Ishikawa (cell line): ENCODE measurements around the gene DPEP1.

Experiments used
- CEBPB ChIP-seq: IDR thresholded peaks from 2 replicates; pipeline ENCODE4 v1.6.1; 2012
- CREB1 ChIP-seq: IDR thresholded peaks from 2 replicates; pipeline ENCODE4 v1.6.1; 2012; ENCODE audit warnings: low read depth
- EGR1 ChIP-seq: IDR thresholded peaks from 2 replicates; pipeline ENCODE4 v1.6.1; 2012
- EP300 ChIP-seq: IDR thresholded peaks from 2 replicates; pipeline ENCODE4 v1.6.1; 2012; ENCODE audit warnings: borderline replicate concordance
- FOXM1 ChIP-seq: IDR thresholded peaks from 2 replicates; pipeline ENCODE4 v1.6.1; 2012; ENCODE audit warnings: low read depth, borderline replicate concordance
- MAX ChIP-seq: IDR thresholded peaks from 2 replicates; pipeline ENCODE4 v1.6.1; 2012
- NFIC ChIP-seq: IDR thresholded peaks from 2 replicates; pipeline ENCODE4 v1.6.1; 2012
- RAD21 ChIP-seq: IDR thresholded peaks from 2 replicates; pipeline ENCODE4 v1.6.1; 2012; ENCODE audit warnings: low read depth
- REST ChIP-seq: IDR thresholded peaks from 2 replicates; pipeline ENCODE4 v1.6.1; 2012; ENCODE audit warnings: low read depth, mild to moderate bottlenecking
- TAF1 ChIP-seq: IDR thresholded peaks from 2 replicates; pipeline ENCODE4 v1.6.1; 2012; ENCODE audit warnings: low read depth, mild to moderate bottlenecking
- TCF12 ChIP-seq: IDR thresholded peaks from 2 replicates; pipeline ENCODE4 v1.6.1; 2012; ENCODE audit warnings: low read depth
- TEAD4 ChIP-seq: IDR thresholded peaks from 2 replicates; pipeline ENCODE4 v1.6.1; 2012
- USF1 ChIP-seq: IDR thresholded peaks from 2 replicates; pipeline ENCODE4 v1.6.1; 2012
- YY1 ChIP-seq: IDR thresholded peaks from 2 replicates; pipeline ENCODE4 v1.6.1; 2012; ENCODE audit warnings: low read depth
- ZBTB7A ChIP-seq: IDR thresholded peaks from 2 replicates; pipeline ENCODE4 v1.6.1; 2012; ENCODE audit warnings: low read depth

Gene DPEP1

GRCh38 chr16:89617036-89617435 lies 3.6 kb downstream of the DPEP1 start:
- no peak for TF ChIP-seq FOXM1
- no peak for TF ChIP-seq YY1
- no peak for TF ChIP-seq NFIC
- TF ChIP-seq ZBTB7A = no peak
- TF ChIP-seq EGR1 = no peak
- no peak for TF ChIP-seq CREB1
- no peak for TF ChIP-seq EP300
- no peak for TF ChIP-seq TAF1
- TF ChIP-seq RAD21 = no peak
- TF ChIP-seq TCF12 = no peak
- TF ChIP-seq REST = no peak
- no peak for TF ChIP-seq USF1
- no peak for TF ChIP-seq CEBPB
- no peak for TF ChIP-seq MAX
- no peak for TF ChIP-seq TEAD4

- TF ChIP-seq CEBPB (peak; percentile 50; the same call in 1 of the 2 replicates), FOXM1 (no peak)
Observed at GRCh38 chr16:89618109-89618998, 4.9 kb downstream of the DPEP1 start.

GRCh38 chr16:89619840-89620239 lies 6.4 kb downstream of the DPEP1 start:
- 0 out of 2 replicates have a peak, but pooled peaks have one; percentile 41 for TF ChIP-seq ZBTB7A
- no peak for TF ChIP-seq EP300
- TF ChIP-seq YY1 = no peak

GRCh38 chr16:89620406-89620841 lies 7.0 kb downstream of the DPEP1 start:
- TF ChIP-seq MAX (no peak), FOXM1 (no peak), TCF12 (no peak), REST (no peak), USF1 (no peak), ZBTB7A (no peak), YY1 (no peak), TAF1 (no peak)

- TF ChIP-seq REST (no peak), CREB1 (no peak), CEBPB (no peak), TAF1 (no peak), TCF12 (no peak), EP300 (no peak), MAX (no peak), USF1 (no peak), RAD21 (no peak), ZBTB7A (no peak), FOXM1 (no peak), NFIC (no peak), TEAD4 (no peak), EGR1 (no peak)
Observed at GRCh38 chr16:89621136-89621697, 7.8 kb downstream of the DPEP1 start.
